Neural crest cell (in vitro differentiated cells): ENCODE data around the gene WDR27. TPM values are rescaled to one million over a fixed set of nuclear protein-coding genes. Genes with fewer than 3 reads are reported as not detected.

Source experiments
- DNase-seq: peaks from one replicate; pipeline ENCODE4 v3.0.0; 2021; ENCODE audit warnings: low read depth, mixed read lengths, low spot score
- H3K27ac Mint-ChIP-seq: one replicate; pipeline ENCODE4 v1.8.0; 2021; ENCODE audit warnings: mild to moderate bottlenecking, mixed read lengths; ENCODE audit not compliant: unreplicated experiment
- H3K27me3 Mint-ChIP-seq: 2 replicates; pipeline ENCODE4 v1.8.0; 2021; ENCODE audit warnings: low read depth, mild to moderate bottlenecking, mixed read lengths
- H3K36me3 Mint-ChIP-seq: 2 replicates; pipeline ENCODE4 v1.8.0; 2021; ENCODE audit warnings: low read depth, mild to moderate bottlenecking, mixed read lengths
- H3K4me1 Mint-ChIP-seq: 2 replicates; pipeline ENCODE4 v1.8.0; 2021; ENCODE audit warnings: mixed read lengths
- H3K4me3 Mint-ChIP-seq: one replicate; pipeline ENCODE4 v1.8.0; 2021; ENCODE audit warnings: mild to moderate bottlenecking, mixed read lengths
- H3K9me3 Mint-ChIP-seq: 2 replicates; pipeline ENCODE4 v1.8.0; 2021; ENCODE audit warnings: mixed read lengths
- CTCF ChIP-seq: fragments of 200-600 bp; sonication (generic); conservative IDR thresholded peaks from 2 replicates; pipeline ENCODE4 v1.5.0; 2021; ENCODE audit warnings: antibody characterized with exemption, mild to moderate bottlenecking
- total RNA-seq: library from RNA; stranded (reverse); gene quantifications from 2 replicates; pipeline ENCODE4 v1.2.1, GENCODE V29; 2021

WDR27 gene
- total RNA-seq, 1 donor from 2014 or later: 103 TPM

GRCh38 chr6:169724494-169725124 is 22.8 kb upstream of the WDR27 start, which contains the start of gene PHF10:
Gene PHF10, minus strand, starts transcription at chr6:169724500. Its CDS starts 569 bp downstream, at chr6:169723931.
- TF ChIP-seq CTCF: no peak
- Mint-ChIP-seq H3K27me3 (peaks cover 3% of the 10 kb centered on the region), H3K27ac (peak within 1 kb of the TSS; percentile 99), H3K36me3 (peaks cover 5% of the 10 kb centered on the region), H3K4me3 (peak within 1 kb of the TSS; percentile 96), H3K4me1 (peaks cover 73% of the 10 kb centered on the region), H3K9me3 (no peaks in the 10 kb centered on the region)
- DNase-seq: peak; percentile 80

- no peak overlapping the region for H3K4me3 Mint-ChIP-seq
- no peak for TF ChIP-seq CTCF
- peaks cover 2% of the 10 kb centered on the region for H3K36me3 Mint-ChIP-seq
- DNase-seq: peak; percentile 34
- no peaks in the 10 kb centered on the region for H3K9me3 Mint-ChIP-seq
- peaks cover 75% of the 10 kb centered on the region for H3K4me1 Mint-ChIP-seq
- peaks cover 3% of the 10 kb centered on the region for H3K27me3 Mint-ChIP-seq
- H3K27ac Mint-ChIP-seq: no peak overlapping the region
Observed at GRCh38 chr6:169723991-169724493, 22.2 kb upstream of the WDR27 start.

GRCh38 chr6:169723200-169723909 is 21.5 kb upstream of the WDR27 start:
- H3K4me3 Mint-ChIP-seq: peak overlapping the region; percentile 93
- no peak for TF ChIP-seq CTCF
- H3K36me3 Mint-ChIP-seq: peaks cover 2% of the 10 kb centered on the region
- peaks cover 3% of the 10 kb centered on the region for H3K27me3 Mint-ChIP-seq
- H3K4me1 Mint-ChIP-seq: peaks cover 71% of the 10 kb centered on the region
- no peaks in the 10 kb centered on the region for H3K9me3 Mint-ChIP-seq
- no peak overlapping the region for H3K27ac Mint-ChIP-seq
- DNase-seq: peak; percentile 43

GRCh38 chr6:169722362-169723199 is 20.8 kb upstream of the WDR27 start:
- peaks cover 3% of the 10 kb centered on the region for H3K27me3 Mint-ChIP-seq
- H3K4me1 Mint-ChIP-seq: peaks cover 65% of the 10 kb centered on the region
- no peak for TF ChIP-seq CTCF
- H3K4me3 Mint-ChIP-seq: peak overlapping the region; percentile 93
- no peak overlapping the region for H3K27ac Mint-ChIP-seq
- H3K9me3 Mint-ChIP-seq: no peaks in the 10 kb centered on the region
- DNase-seq: peak; percentile 10
- peaks cover 2% of the 10 kb centered on the region for H3K36me3 Mint-ChIP-seq

GRCh38 chr6:169720207-169720855 is 18.5 kb upstream of the WDR27 start:
- peaks cover 3% of the 10 kb centered on the region for H3K27me3 Mint-ChIP-seq
- no peaks in the 10 kb centered on the region for H3K36me3 Mint-ChIP-seq
- no peaks in the 10 kb centered on the region for H3K9me3 Mint-ChIP-seq
- no peak overlapping the region for H3K27ac Mint-ChIP-seq
- peak overlapping the region; percentile 36 for H3K4me3 Mint-ChIP-seq
- peak; percentile 35 for TF ChIP-seq CTCF
- H3K4me1 Mint-ChIP-seq: peaks cover 45% of the 10 kb centered on the region
- no peak for DNase-seq
